Kidney epithelial cell (primary cell): ENCODE data around the gene PTK7. TPM values are rescaled to one million over a fixed set of nuclear protein-coding genes. Genes with fewer than 3 reads are reported as not detected.
A peak's percentile ranks its signal among the peaks of the same experiment; 100 is the strongest.

Source experiments
- DNase-seq: peaks from one replicate; pipeline ENCODE4 v3.0.0-alpha.2; 2010; ENCODE audit warnings: low read depth
- H3K27me3 ChIP-seq: 2 replicates; pipeline ENCODE4 v1.6.0; 2011; ENCODE audit warnings: low read length; ENCODE audit not compliant: control insufficient read depth, insufficient read depth
- H3K36me3 ChIP-seq: 2 replicates; pipeline ENCODE4 v1.5.1; 2011; ENCODE audit warnings: low read length; ENCODE audit not compliant: control insufficient read depth, insufficient read depth
- H3K4me3 ChIP-seq: 2 replicates; pipeline ENCODE4 v1.5.1; 2011; ENCODE audit warnings: low read depth, mild to moderate bottlenecking, control low read depth, low read length
- CTCF ChIP-seq: IDR thresholded peaks from 2 replicates; pipeline ENCODE4 v1.5.1; 2011; ENCODE audit warnings: mild to moderate bottlenecking, moderate library complexity, low read length, control low read depth, inconsistent platforms; ENCODE audit not compliant: insufficient read depth, poor library complexity, severe bottlenecking
- total RNA-seq: library from RNA; depleted of rRNA; stranded (reverse); fragments of >200 nt; gene quantifications from 2 replicates; pipeline ENCODE4 v1.2.3, GENCODE V29; 2015

Gene PTK7
- total RNA-seq, 1 donor from 2014 or later = 169 TPM

- H3K36me3 ChIP-seq = peaks cover under 1% of the 10 kb centered on the region
These were observed 97.6 kb downstream of the PTK7 start for GRCh38 chr6:43173591-43174262.

GRCh38 chr6:43174263-43175112, 98.4 kb downstream of the PTK7 start:
- H3K36me3 ChIP-seq = peaks cover 2% of the 10 kb centered on the region
- peak overlapping the region; percentile 28 for H3K4me3 ChIP-seq

More at GRCh38 chr6:43173591-43174262, 97.6 kb downstream of the PTK7 start:
- no peak for DNase-seq
- no peak for TF ChIP-seq CTCF
- no peak overlapping the region for H3K4me3 ChIP-seq
- no peaks in the 10 kb centered on the region for H3K27me3 ChIP-seq

GRCh38 chr6:43175676-43176422, 99.7 kb downstream of the PTK7 start:
- DNase-seq = no peak
- H3K36me3 ChIP-seq = peaks cover 6% of the 10 kb centered on the region
- H3K4me3 ChIP-seq = no peak overlapping the region
- H3K27me3 ChIP-seq = no peaks in the 10 kb centered on the region
- no peak for TF ChIP-seq CTCF

More at GRCh38 chr6:43174263-43175112, 98.4 kb downstream of the PTK7 start:
- peak; percentile 99 for DNase-seq
- no peaks in the 10 kb centered on the region for H3K27me3 ChIP-seq
- TF ChIP-seq CTCF = no peak

GRCh38 chr6:43176423-43176786, 100.3 kb downstream of the PTK7 start:
- Histone ChIP-seq H3K27me3 (no peaks in the 10 kb centered on the region), H3K36me3 (peaks cover 6% of the 10 kb centered on the region)
- no peak for TF ChIP-seq CTCF

GRCh38 chr6:43178150-43178549, 102.0 kb downstream of the PTK7 start:
- H3K27me3 ChIP-seq = no peaks in the 10 kb centered on the region
- H3K36me3 ChIP-seq = peaks cover 6% of the 10 kb centered on the region
- no peak for TF ChIP-seq CTCF
- DNase-seq = no peak
- H3K4me3 ChIP-seq = no peak overlapping the region

More at GRCh38 chr6:43176423-43176786, 100.3 kb downstream of the PTK7 start:
- H3K4me3 ChIP-seq = no peak overlapping the region
- no peak for DNase-seq
